ENCODE data around the gene IZUMO1.
"Not testable (repeated sequence)": the region's sequence is repeated elsewhere in the genome, so short reads cannot be mapped to it uniquely, and the experiment has no call there.

The IZUMO1 gene

GRCh38 chr19:48737360-48737998 lies 9.2 kb downstream of the IZUMO1 start:
- FAIRE-seq, result no peak

DNA sequence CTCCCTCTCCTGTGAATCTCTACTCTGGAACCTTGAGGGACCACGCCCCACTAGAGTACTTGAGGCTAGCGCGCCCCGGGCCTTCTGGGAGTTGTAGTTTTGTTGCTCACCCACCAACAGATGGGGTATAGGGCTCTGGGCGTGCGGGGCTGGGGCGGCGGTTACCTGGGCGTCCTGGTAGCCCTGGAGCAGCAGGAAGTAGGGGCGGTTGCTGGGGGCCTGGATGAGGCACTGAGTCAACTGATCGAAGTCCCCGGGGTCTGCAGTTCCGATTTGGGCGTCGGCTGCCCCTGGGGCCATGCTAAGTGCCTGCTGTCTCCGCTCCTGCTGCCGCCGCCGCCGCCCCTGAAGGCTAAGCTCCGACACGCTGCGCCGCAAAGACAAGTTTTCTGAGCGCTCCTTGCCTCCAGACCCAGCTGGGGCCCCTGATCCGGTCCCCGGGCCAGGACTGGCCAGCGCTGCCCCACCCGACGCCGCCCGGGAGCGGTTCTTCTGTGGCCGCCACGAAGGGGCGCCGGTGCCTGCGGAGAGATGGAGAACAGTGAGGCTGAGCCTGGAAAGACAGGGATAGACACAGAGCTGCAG lies 11.6 kb downstream of the IZUMO1 start:
- FAIRE-seq, result no peak

GRCh38 chr19:48734625-48735024 lies 12.1 kb downstream of the IZUMO1 start:
- no peak for FAIRE-seq

DNA sequence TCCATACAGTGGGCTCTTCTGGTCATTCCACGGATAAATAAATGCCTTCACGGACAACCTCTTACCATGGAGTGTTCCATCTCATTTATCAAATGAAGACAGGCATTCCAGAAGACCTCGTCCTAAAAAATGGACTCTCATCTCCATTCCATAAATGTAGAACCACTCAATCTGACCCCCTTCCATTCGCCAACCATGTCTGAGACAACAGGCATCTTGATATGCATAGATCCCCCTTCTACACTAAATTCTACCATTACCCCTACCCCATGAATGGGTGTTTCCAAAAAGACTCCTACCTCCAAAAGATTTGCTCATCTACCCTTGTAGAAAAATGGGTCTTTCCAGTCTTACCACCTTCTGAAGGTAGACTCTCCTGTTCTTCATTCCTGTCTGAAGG lies 15.3 kb downstream of the IZUMO1 start:
- no peak for FAIRE-seq

DNA sequence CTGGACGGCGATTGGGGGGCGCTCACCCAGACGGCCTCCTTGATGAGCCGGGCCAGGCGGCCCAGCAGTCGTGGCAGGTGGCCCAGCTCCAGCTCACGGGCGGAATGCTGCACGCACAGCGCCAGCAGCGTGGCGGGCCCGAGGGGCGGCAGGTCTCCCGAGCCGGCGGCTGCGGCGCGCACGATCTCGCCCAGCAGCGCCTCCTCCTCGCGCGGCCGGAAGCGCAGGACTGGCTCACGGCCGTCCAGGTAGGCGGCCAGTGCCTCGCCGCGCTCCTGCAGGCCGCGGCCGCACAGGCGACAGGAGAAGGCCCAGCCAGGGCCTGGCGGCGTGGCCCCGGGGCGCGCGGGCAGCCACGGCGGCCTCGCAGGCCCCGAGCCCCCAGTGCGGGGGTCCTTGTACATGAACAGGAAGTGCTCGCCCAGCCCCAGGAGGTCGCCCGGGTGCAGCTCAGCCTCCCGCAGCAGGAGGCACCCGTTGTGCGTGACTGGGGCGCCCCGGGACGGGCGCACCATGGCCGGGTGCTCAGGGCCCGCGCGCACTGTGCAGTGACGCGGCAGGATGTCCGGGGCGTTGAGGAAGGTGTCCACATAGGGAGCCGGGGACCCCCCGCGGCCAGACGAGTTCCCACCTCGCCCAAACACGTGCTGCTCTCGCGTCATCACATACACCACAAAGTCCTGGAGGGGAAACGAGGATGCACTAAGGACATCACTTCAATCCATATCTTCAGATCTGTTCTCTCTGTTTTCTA lies 17.6 kb downstream of the IZUMO1 start:
- FAIRE-seq, result no peak

DNA sequence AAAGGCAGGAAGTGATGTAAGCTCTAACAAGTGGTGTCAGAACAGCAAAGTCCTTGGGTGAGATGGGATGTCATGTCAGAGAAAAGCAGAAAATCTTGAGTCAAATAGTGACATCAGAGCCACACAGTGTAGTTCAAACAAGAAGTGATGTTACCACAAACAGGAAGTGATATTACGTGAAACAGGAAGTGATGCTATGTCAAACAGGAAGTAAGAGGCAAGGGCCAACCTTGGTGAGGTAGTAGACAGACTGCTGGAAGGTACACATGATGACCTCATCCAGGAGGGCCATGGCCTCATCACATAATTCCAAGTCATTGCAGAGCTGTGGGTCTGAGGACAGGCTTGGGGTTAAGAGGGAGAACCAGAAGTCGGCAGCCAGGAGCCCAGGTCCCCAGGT lies 20.2 kb downstream of the IZUMO1 start:
- no peak for FAIRE-seq

DNA sequence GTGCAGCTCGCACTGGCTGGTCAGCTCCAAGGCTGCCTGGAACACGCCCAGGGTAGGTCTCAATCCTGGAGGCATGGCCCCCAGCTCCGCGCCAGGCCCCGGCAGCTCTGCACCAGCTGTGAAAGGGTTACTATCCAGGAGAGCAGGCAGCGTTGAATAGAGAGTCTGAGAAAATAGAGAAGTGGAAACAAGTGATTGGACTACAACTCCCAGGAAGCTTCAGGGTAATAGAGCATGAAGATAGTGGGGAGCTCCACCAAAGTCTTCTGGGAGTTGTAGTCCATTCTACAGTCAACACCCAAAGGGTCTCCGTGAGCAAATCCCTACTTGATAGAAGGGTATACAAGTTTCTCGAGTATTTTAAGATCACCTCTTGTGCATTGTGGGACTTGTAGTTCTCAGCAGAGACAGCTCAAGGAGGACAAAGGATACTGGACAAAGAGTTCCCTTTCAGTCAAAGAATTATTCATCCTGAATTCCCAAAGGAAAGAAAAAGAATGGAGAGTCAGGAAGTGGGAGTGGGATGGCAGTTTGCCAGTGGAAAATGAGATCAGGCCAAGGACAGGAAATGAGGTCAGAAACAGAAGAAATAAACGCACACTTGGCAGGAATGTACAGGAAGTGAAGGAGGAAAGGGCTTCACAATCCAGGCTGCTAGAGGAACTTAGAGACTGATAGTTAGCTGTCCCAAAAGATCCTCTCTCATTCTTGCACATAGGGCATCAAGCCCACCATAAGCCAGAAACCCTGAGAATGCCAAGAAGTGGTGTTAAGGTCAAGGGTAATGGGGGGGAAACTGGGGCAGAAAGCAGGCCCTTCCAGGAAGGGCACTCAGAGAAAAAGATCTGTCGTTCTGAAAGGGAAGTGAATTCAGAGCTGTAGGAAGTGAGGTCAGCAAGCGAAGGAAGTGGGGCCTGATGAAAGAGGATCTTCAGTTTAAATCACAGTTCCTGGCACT lies 21.6 kb downstream of the IZUMO1 start:
- no peak for FAIRE-seq

DNA sequence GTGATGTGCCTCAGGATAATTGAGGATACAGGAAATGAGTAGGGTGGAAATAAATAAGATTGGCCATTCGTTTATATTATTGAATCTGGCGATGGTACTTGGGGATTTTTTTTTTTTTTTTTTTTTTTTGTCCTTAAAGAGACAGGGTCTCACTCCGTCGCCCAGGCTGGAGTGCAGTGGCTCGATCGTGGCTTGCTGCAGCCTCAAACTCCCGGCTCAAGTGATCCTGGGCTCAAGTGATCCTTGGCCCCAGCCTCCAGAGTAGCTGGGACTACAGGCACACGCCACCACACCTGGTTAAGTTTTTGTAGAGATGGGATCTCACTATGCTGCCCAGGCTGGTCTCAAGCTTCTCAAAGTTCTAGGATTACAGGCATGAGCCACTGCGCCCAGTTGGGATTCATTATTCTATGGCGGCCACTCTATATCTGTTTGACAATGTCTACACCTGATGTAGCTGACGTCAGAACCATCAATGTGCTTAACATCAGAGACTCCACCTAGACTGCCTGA lies 24.5 kb downstream of the IZUMO1 start:
- FAIRE-seq, result no peak

DNA sequence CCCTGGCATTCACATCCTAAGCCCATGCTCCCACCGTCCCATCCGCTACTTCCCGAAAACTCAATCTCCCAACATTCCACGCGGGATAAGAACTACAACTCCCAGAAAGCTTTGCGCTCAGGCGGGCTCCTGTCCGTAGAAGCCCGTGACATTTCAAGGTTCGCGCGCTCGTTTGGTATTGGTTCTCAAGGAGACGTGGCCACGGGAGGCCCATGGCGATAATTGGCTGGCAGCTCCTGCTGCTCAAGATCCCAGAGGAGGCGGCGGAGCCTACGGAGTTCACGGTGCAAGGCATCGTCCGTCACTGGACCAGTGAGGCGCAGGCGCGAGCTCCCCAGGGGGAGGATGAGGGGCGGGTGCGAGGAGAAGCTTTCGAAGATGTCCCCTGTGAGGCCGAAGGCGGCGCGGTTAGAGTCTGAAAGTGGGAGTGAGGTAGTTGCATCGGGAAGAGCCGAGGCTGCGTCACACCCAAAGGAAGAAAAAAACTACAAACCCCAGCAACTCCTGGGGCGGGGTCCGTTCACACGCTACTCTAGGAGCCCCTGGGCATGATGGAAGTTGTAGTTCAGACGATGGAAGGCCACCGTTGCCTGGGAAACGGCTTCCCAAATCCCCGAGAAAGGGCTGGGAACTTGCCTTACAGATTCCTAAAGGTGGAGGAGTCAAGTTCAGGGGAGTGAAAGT lies 26.0 kb downstream of the IZUMO1 start:
- peak; percentile 96 for FAIRE-seq

- no peak for FAIRE-seq
Measured at GRCh38 chr19:48720251-48720612, 26.5 kb downstream of the IZUMO1 start.

- FAIRE-seq, result no peak
Measured at GRCh38 chr19:48719263-48720171, 27.2 kb downstream of the IZUMO1 start, which contains the start of gene MAMSTR. TSS of gene MAMSTR (minus strand) at chr19:48719725. CDS start at chr19:48719031, 694 bp downstream.

GRCh38 chr19:48718711-48719231 lies 27.9 kb downstream of the IZUMO1 start:
- FAIRE-seq, result no peak

GRCh38 chr19:48718106-48718505 lies 28.6 kb downstream of the IZUMO1 start:
- not testable (repeated sequence) for FAIRE-seq

DNA sequence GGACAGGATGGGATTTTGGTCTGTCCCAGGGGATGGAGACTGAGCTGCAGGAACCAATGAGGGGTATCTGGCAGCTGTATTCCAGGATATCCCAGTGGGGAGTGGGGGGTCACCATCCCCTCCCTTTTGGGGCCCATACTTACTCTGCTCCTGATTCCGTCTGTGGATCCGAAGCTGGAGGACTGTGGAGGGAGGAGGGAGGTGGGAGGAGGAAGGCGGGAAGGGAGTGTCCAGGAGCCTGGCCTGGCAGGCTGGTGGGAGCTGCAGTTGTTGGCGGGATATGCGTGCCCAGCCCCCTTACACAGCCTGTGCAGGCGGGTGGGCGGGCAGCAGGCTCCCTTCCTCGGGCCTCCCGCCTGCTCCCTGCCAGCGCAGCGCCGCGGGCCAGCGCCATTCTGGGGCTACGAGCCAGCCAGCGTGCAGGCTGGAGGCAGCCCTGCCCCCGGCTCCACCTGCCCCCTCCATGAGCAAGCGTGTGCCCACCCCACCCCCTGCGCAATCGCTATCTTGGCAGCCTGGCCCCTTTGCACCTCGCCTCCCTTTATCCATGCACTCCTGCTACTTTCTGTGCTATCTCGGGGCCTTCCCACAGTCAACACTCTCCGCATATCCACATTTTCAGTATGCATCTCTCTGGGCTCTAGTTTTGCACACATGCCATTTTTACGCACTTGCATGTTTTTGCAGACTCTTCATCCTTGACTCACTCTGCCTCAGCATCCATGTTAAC lies 30.0 kb downstream of the IZUMO1 start:
- no peak for FAIRE-seq

- no peak for FAIRE-seq
Measured at GRCh38 chr19:48715681-48716171, 31.0 kb downstream of the IZUMO1 start.

- no peak for FAIRE-seq
Measured at GRCh38 chr19:48714759-48715675, 31.7 kb downstream of the IZUMO1 start.

DNA sequence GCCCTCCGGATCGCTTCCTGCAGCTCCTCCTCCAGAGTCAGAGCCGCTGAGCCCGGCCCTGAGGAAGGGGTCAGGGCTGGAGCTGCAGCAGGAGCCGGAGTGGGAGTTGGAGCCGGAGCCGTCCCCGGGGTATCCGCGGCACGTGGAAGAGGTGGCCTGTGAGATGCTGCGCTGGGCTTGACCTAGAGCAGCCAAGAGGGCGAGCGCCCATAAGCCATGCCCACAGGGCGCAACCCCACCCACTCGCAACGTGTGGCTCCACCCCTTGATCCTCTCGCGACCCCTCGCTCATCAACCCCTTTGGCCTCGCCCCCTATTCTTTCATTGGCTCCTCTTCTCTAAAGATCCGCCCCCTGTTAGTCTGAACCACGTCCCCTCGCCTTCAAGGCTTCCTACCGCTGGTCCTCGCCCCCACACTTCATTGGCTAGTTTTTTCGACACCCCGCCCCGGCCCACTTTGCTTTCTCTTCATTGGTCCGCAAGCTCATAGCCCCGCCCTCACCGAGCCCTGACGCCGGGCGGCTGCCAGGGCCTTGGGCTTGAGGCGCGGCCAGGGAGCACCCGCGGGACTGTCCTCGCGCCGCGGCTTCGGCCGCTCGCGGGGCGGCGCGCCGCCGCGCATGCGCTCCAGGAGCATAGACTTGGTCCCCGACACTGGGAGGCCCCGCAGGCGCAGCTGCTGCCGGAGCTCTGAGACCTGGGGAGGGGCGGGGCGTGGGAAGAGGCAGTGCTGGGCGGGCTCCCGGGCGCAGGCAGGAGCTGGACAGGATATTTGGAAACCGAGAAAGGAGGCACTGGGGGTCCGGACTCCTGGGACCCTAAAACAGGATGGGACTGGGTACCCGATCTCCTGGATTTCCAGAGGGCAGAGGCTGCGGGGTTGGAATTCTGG lies 32.6 kb downstream of the IZUMO1 start:
- peak; percentile 98 for FAIRE-seq
